ENCODE measurements around the gene EXOSC3. TPM values are rescaled to one million over a fixed set of nuclear protein-coding genes. Genes with fewer than 3 reads are reported as not detected.

Gene EXOSC3
- total RNA-seq, 1 donor from 2014 or later = 15.2 TPM

- DNase-seq (ENCODE audit: low spot score) = no peak
- no peak for ATAC-seq
These were observed 45.6 kb downstream of the EXOSC3 start for GRCh38 chr9:37739222-37739621.

- DNase-seq (ENCODE audit: low spot score) = no peak
- ATAC-seq = no peak
These were observed 51.9 kb downstream of the EXOSC3 start for GRCh38 chr9:37732952-37733351.

- no peak for ATAC-seq
- no peak for DNase-seq (ENCODE audit: low spot score)
These were observed 52.6 kb downstream of the EXOSC3 start for GRCh38 chr9:37732086-37732741.

- DNase-seq (ENCODE audit: low spot score) = no peak
- no peak for ATAC-seq
These were observed 54.0 kb downstream of the EXOSC3 start for GRCh38 chr9:37730839-37731238.

- ATAC-seq = no peak
These were observed 54.6 kb downstream of the EXOSC3 start for GRCh38 chr9:37730256-37730655.

More at GRCh38 chr9:37730256-37730655, 54.6 kb downstream of the EXOSC3 start:
- DNase-seq (ENCODE audit: low spot score) = no peak

Other genes with a start within 250 kb of the EXOSC3 start
- gene FBXO10, start 208.7 kb downstream of the EXOSC3 start, total RNA-seq = 3.4 TPM
- 35.4 TPM for gene TOMM5, start 192.5 kb downstream of the EXOSC3 start, total RNA-seq
- 0.88 TPM for gene FRMPD1, start 134.1 kb downstream of the EXOSC3 start, total RNA-seq
- gene TRMT10B, start 31.3 kb downstream of the EXOSC3 start, total RNA-seq = 3.6 TPM
- 17.3 TPM for gene DCAF10, start 15.7 kb upstream of the EXOSC3 start, total RNA-seq
- gene SLC25A51, start 119.1 kb upstream of the EXOSC3 start, total RNA-seq = 5.6 TPM

Measured in left lobe of liver (tissue), 2 donors.